Endothelial cell of umbilical vein (primary cell): Measurements from ENCODE around the gene PROCR.

Experiments used
- CTCF ChIP-seq, 2 donors: IDR thresholded peaks; 1 replicate in 1 of 2; 2 replicates in 1 of 2; pipeline ENCODE4 v1.5.1; 2011; ENCODE audit warnings: low read length in 2 of 2, mild to moderate bottlenecking in 2 of 2, moderate library complexity in 2 of 2, control low read depth in 1 of 2, inconsistent platforms in 1 of 2, low read depth in 1 of 2; ENCODE audit not compliant: insufficient read depth in 1 of 2; ENCODE audit errors: extremely low read depth in 1 of 2
- EZH2 ChIP-seq: IDR thresholded peaks from 2 replicates; pipeline ENCODE4 v1.6.1; 2012; ENCODE audit warnings: borderline replicate concordance, low read depth, mild to moderate bottlenecking, moderate library complexity, low read length, inconsistent platforms; ENCODE audit not compliant: severe bottlenecking
- FOS ChIP-seq: IDR thresholded peaks from 2 replicates; pipeline ENCODE4 v1.6.1; 2011; ENCODE audit warnings: mild to moderate bottlenecking, low read length, moderate library complexity, borderline replicate concordance; ENCODE audit not compliant: insufficient read depth
- MAX ChIP-seq: IDR thresholded peaks from 2 replicates; pipeline ENCODE4 v1.6.1; 2011; ENCODE audit not compliant: insufficient read depth, insufficient read length
- POLR2A ChIP-seq: IDR thresholded peaks from 2 replicates; pipeline ENCODE4 v1.6.1; 2012; ENCODE audit warnings: low read depth, mild to moderate bottlenecking, control low read depth, low read length
- POLR2AphosphoS5 ChIP-seq: IDR thresholded peaks from 2 replicates; pipeline ENCODE4 v1.6.1; 2012; ENCODE audit warnings: low read depth, mild to moderate bottlenecking, control low read depth, low read length, moderate library complexity; ENCODE audit not compliant: insufficient read depth

GRCh38 chr20:35176132-35176531, 4.3 kb downstream of the PROCR start:
- TF ChIP-seq CTCF (IDR thresholded peaks at IDR 0.05; ENCODE audit: extremely low read depth in 1 of 2, insufficient read depth in 1 of 2, low read depth in 1 of 2, low read length in 2 of 2): no peak
- no peak for TF ChIP-seq POLR2AphosphoS5
- no peak for TF ChIP-seq POLR2A
- no peak for TF ChIP-seq EZH2
- TF ChIP-seq MAX: no peak
- TF ChIP-seq FOS: no peak
